ENCODE results near the gene KL.

The KL gene

GRCh38 chr13:33109801-33110200, 93.6 kb downstream of the KL start:
- no peak overlapping the region for H3K4me3 ChIP-seq (ENCODE audit: low read length)
- peaks cover 39% of the 10 kb centered on the region for H3K4me1 ChIP-seq (ENCODE audit: control insufficient read depth, insufficient read depth, low read length)
- H3K9ac ChIP-seq (ENCODE audit: low read length): no peak overlapping the region
- H3K27me3 ChIP-seq (ENCODE audit: control insufficient read depth, insufficient read depth, low read length): no peaks in the 10 kb centered on the region
- H3K36me3 ChIP-seq (ENCODE audit: control insufficient read depth, insufficient read depth, low read length): no peaks in the 10 kb centered on the region
- no peaks in the 10 kb centered on the region for H3K9me3 ChIP-seq (ENCODE audit: control insufficient read depth, low read length)

GRCh38 chr13:33110386-33110712, 94.1 kb downstream of the KL start:
- Histone ChIP-seq H3K9me3 (ENCODE audit: control insufficient read depth, low read length) (no peaks in the 10 kb centered on the region), H3K4me1 (ENCODE audit: control insufficient read depth, insufficient read depth, low read length) (peaks cover 45% of the 10 kb centered on the region), H3K36me3 (ENCODE audit: control insufficient read depth, insufficient read depth, low read length) (no peaks in the 10 kb centered on the region), H3K4me3 (ENCODE audit: low read length) (no peak overlapping the region), H3K27me3 (ENCODE audit: control insufficient read depth, insufficient read depth, low read length) (no peaks in the 10 kb centered on the region), H3K9ac (ENCODE audit: low read length) (no peak overlapping the region)

GRCh38 chr13:33110713-33111413, 94.6 kb downstream of the KL start:
- H3K36me3 ChIP-seq (ENCODE audit: control insufficient read depth, insufficient read depth, low read length): no peaks in the 10 kb centered on the region
- no peak overlapping the region for H3K4me3 ChIP-seq (ENCODE audit: low read length)
- H3K9me3 ChIP-seq (ENCODE audit: control insufficient read depth, low read length): no peaks in the 10 kb centered on the region
- H3K27me3 ChIP-seq (ENCODE audit: control insufficient read depth, insufficient read depth, low read length): no peaks in the 10 kb centered on the region
- peaks cover 50% of the 10 kb centered on the region for H3K4me1 ChIP-seq (ENCODE audit: control insufficient read depth, insufficient read depth, low read length)
- H3K9ac ChIP-seq (ENCODE audit: low read length): no peak overlapping the region

- Histone ChIP-seq H3K27me3 (ENCODE audit: control insufficient read depth, insufficient read depth, low read length) (no peaks in the 10 kb centered on the region), H3K4me1 (ENCODE audit: control insufficient read depth, insufficient read depth, low read length) (peaks cover 57% of the 10 kb centered on the region), H3K4me3 (ENCODE audit: low read length) (no peak overlapping the region), H3K36me3 (ENCODE audit: control insufficient read depth, insufficient read depth, low read length) (no peaks in the 10 kb centered on the region), H3K9ac (ENCODE audit: low read length) (no peak overlapping the region), H3K9me3 (ENCODE audit: control insufficient read depth, low read length) (no peaks in the 10 kb centered on the region)
These were observed 95.3 kb downstream of the KL start for GRCh38 chr13:33111414-33112110.

GRCh38 chr13:33112766-33113165, 96.5 kb downstream of the KL start:
- H3K27me3 ChIP-seq (ENCODE audit: control insufficient read depth, insufficient read depth, low read length): no peaks in the 10 kb centered on the region
- peaks cover 66% of the 10 kb centered on the region for H3K4me1 ChIP-seq (ENCODE audit: control insufficient read depth, insufficient read depth, low read length)
- H3K9ac ChIP-seq (ENCODE audit: low read length): no peak overlapping the region
- H3K4me3 ChIP-seq (ENCODE audit: low read length): no peak overlapping the region
- no peaks in the 10 kb centered on the region for H3K9me3 ChIP-seq (ENCODE audit: control insufficient read depth, low read length)
- H3K36me3 ChIP-seq (ENCODE audit: control insufficient read depth, insufficient read depth, low read length): no peaks in the 10 kb centered on the region

- no peak overlapping the region for H3K9ac ChIP-seq (ENCODE audit: low read length)
- H3K4me1 ChIP-seq (ENCODE audit: control insufficient read depth, insufficient read depth, low read length): peaks cover 79% of the 10 kb centered on the region
These were observed 97.9 kb downstream of the KL start for GRCh38 chr13:33114146-33114545.

GRCh38 chr13:33115274-33115673, 99.1 kb downstream of the KL start:
- Histone ChIP-seq H3K9me3 (ENCODE audit: control insufficient read depth, low read length) (no peaks in the 10 kb centered on the region), H3K9ac (ENCODE audit: low read length) (no peak overlapping the region), H3K36me3 (ENCODE audit: control insufficient read depth, insufficient read depth, low read length) (no peaks in the 10 kb centered on the region), H3K4me3 (ENCODE audit: low read length) (no peak overlapping the region), H3K27me3 (ENCODE audit: control insufficient read depth, insufficient read depth, low read length) (no peaks in the 10 kb centered on the region), H3K4me1 (ENCODE audit: control insufficient read depth, insufficient read depth, low read length) (peaks cover 90% of the 10 kb centered on the region)

More at GRCh38 chr13:33114146-33114545, 97.9 kb downstream of the KL start:
- H3K9me3 ChIP-seq (ENCODE audit: control insufficient read depth, low read length): no peaks in the 10 kb centered on the region
- H3K4me3 ChIP-seq (ENCODE audit: low read length): no peak overlapping the region
- H3K27me3 ChIP-seq (ENCODE audit: control insufficient read depth, insufficient read depth, low read length): no peaks in the 10 kb centered on the region
- no peaks in the 10 kb centered on the region for H3K36me3 ChIP-seq (ENCODE audit: control insufficient read depth, insufficient read depth, low read length)
